HEK293 (cell line): ENCODE results near the gene ACIN1.

Experiments used
- BCL11A ChIP-seq: fragments of 450-650 bp; formaldehyde crosslinking; IDR thresholded peaks from 2 replicates; pipeline ENCODE4 v1.5.1; 2016; ENCODE audit warnings: low read depth, missing biosample characterization, missing genetic modification characterization
- KLF10 ChIP-seq: fragments of 450-650 bp; IDR thresholded peaks from 2 replicates; pipeline ENCODE4 v1.5.1; 2018; ENCODE audit warnings: missing biosample characterization, mild to moderate bottlenecking, missing genetic modification characterization
- KLF17 ChIP-seq: fragments of 450-650 bp; formaldehyde crosslinking; IDR thresholded peaks from 2 replicates; pipeline ENCODE4 v1.5.1; 2016; ENCODE audit warnings: missing biosample characterization, missing genetic modification characterization
- PATZ1 ChIP-seq: fragments of 450-650 bp; formaldehyde crosslinking; IDR thresholded peaks from 2 replicates; pipeline ENCODE4 v1.5.1; 2016; ENCODE audit warnings: missing biosample characterization, missing genetic modification characterization
- RBAK ChIP-seq: fragments of 450-650 bp; formaldehyde crosslinking; IDR thresholded peaks from 2 replicates; pipeline ENCODE4 v1.5.1; 2016; ENCODE audit warnings: missing biosample characterization, missing genetic modification characterization
- SALL2 ChIP-seq: fragments of 450-650 bp; formaldehyde crosslinking; IDR thresholded peaks from 2 replicates; pipeline ENCODE4 v1.5.0; 2017; ENCODE audit warnings: missing biosample characterization, mild to moderate bottlenecking, missing genetic modification characterization, borderline replicate concordance
- SP2 ChIP-seq: fragments of 450-650 bp; formaldehyde crosslinking; IDR thresholded peaks from 2 replicates; pipeline ENCODE4 v1.5.1; 2016; ENCODE audit warnings: missing biosample characterization, missing genetic modification characterization
- TCF7L2 ChIP-seq: IDR thresholded peaks from 2 replicates; pipeline ENCODE4 v1.6.1; 2011; ENCODE audit warnings: low read depth, mild to moderate bottlenecking, inconsistent platforms, low read length, moderate library complexity, borderline replicate concordance
- TSHZ1 ChIP-seq: fragments of 450-650 bp; formaldehyde crosslinking; IDR thresholded peaks from 2 replicates; pipeline ENCODE4 v1.5.1; 2016; ENCODE audit warnings: missing biosample characterization, missing genetic modification characterization, borderline replicate concordance
- ZBTB1 ChIP-seq: fragments of 450-650 bp; formaldehyde crosslinking; IDR thresholded peaks from 2 replicates; pipeline ENCODE4 v1.5.1; 2016; ENCODE audit warnings: missing biosample characterization, missing genetic modification characterization
- ZBTB17 ChIP-seq: fragments of 450-650 bp; formaldehyde crosslinking; IDR thresholded peaks from 2 replicates; pipeline ENCODE4 v1.5.1; 2016; ENCODE audit warnings: missing biosample characterization, missing genetic modification characterization
- ZBTB48 ChIP-seq: fragments of 450-650 bp; formaldehyde crosslinking; IDR thresholded peaks from 2 replicates; pipeline ENCODE4 v1.5.1; 2016; ENCODE audit warnings: missing biosample characterization, missing genetic modification characterization
- ZNF121 ChIP-seq: fragments of 450-650 bp; formaldehyde crosslinking; IDR thresholded peaks from 2 replicates; pipeline ENCODE4 v1.5.1; 2016; ENCODE audit warnings: missing biosample characterization, missing genetic modification characterization
- ZNF132 ChIP-seq: fragments of 450-650 bp; formaldehyde crosslinking; IDR thresholded peaks from 2 replicates; pipeline ENCODE4 v1.5.1; 2017; ENCODE audit warnings: missing biosample characterization, missing genetic modification characterization, borderline replicate concordance
- ZNF214 ChIP-seq: fragments of 450-650 bp; formaldehyde crosslinking; IDR thresholded peaks from 2 replicates; pipeline ENCODE4 v1.5.1; 2017; ENCODE audit warnings: missing biosample characterization, mild to moderate bottlenecking, missing genetic modification characterization, borderline replicate concordance
- ZNF221 ChIP-seq: fragments of 450-650 bp; formaldehyde crosslinking; IDR thresholded peaks from 2 replicates; pipeline ENCODE4 v1.5.1; 2017; ENCODE audit warnings: missing biosample characterization, missing genetic modification characterization, borderline replicate concordance
- ZNF23 ChIP-seq: fragments of 450-650 bp; formaldehyde crosslinking; IDR thresholded peaks from 2 replicates; pipeline ENCODE4 v1.5.1; 2016; ENCODE audit warnings: missing biosample characterization, missing genetic modification characterization, borderline replicate concordance
- ZNF449 ChIP-seq: fragments of 450-650 bp; formaldehyde crosslinking; IDR thresholded peaks from 2 replicates; pipeline ENCODE4 v1.5.1; 2017; ENCODE audit warnings: missing biosample characterization, mild to moderate bottlenecking, missing genetic modification characterization, moderate library complexity
- ZNF580 ChIP-seq: fragments of 450-650 bp; formaldehyde crosslinking; IDR thresholded peaks from 2 replicates; pipeline ENCODE4 v1.5.1; 2016; ENCODE audit warnings: missing biosample characterization, missing genetic modification characterization
- ZNF701 ChIP-seq: fragments of 450-650 bp; formaldehyde crosslinking; IDR thresholded peaks from 2 replicates; pipeline ENCODE4 v1.5.1; 2016; ENCODE audit warnings: missing biosample characterization, missing genetic modification characterization
- ZNF76 ChIP-seq: fragments of 450-650 bp; formaldehyde crosslinking; IDR thresholded peaks from 2 replicates; pipeline ENCODE4; 2016; ENCODE audit warnings: low read depth, missing biosample characterization, missing genetic modification characterization, borderline replicate concordance
- ZNF843 ChIP-seq: fragments of 450-650 bp; formaldehyde crosslinking; IDR thresholded peaks from 2 replicates; pipeline ENCODE4 v1.5.1; 2016; ENCODE audit warnings: missing biosample characterization, missing genetic modification characterization
- ZSCAN4 ChIP-seq: fragments of 450-650 bp; formaldehyde crosslinking; IDR thresholded peaks from 2 replicates; pipeline ENCODE4 v1.5.1; 2017; ENCODE audit warnings: missing biosample characterization, missing genetic modification characterization
- ZXDB ChIP-seq: fragments of 450-650 bp; formaldehyde crosslinking; IDR thresholded peaks from 2 replicates; pipeline ENCODE4 v1.5.1; 2016; ENCODE audit warnings: missing biosample characterization, missing genetic modification characterization

Gene ACIN1

GRCh38 chr14:23071921-23072539 is 22.9 kb downstream of the ACIN1 start (continued):
- TF ChIP-seq ZNF580 (tag by site-specific recombination) (0 out of 2 replicates have a peak, but pooled peaks have one; percentile 6), ZNF76 (tag by site-specific recombination) (no peak), ZBTB48 (tag by site-specific recombination) (no peak), ZNF132 (tag by site-specific recombination) (no peak), ZBTB17 (peak; percentile 60; the same call in 1 of the 2 replicates), ZNF214 (tag by site-specific recombination) (no peak), KLF17 (tag by site-specific recombination) (no peak), BCL11A (no peak), TCF7L2 (no peak), ZBTB1 (tag by site-specific recombination) (no peak), ZXDB (tag by site-specific recombination) (no peak), ZNF843 (tag by site-specific recombination) (no peak), KLF10 (tag by site-specific recombination) (no peak), ZNF121 (tag by site-specific recombination) (no peak), ZSCAN4 (no peak), RBAK (tag by site-specific recombination) (no peak), ZNF23 (tag by site-specific recombination) (no peak), TSHZ1 (tag by site-specific recombination) (no peak), SP2 (tag by site-specific recombination) (peak; percentile 22; the same call in 1 of the 2 replicates), ZNF701 (tag by site-specific recombination) (no peak), SALL2 (tag by site-specific recombination) (no peak), PATZ1 (tag by site-specific recombination) (no peak), ZNF221 (tag by site-specific recombination) (no peak), ZNF449 (no peak; the same call in 1 of the 2 replicates)
- TF ChIP-seq, all 188 proteins: peak for 7
